H1 (cell line): Measurements from ENCODE around the gene MYH8. TPM values are rescaled to one million over a fixed set of nuclear protein-coding genes. Genes with fewer than 3 reads are reported as not detected.

Experiments
- CTCF ChIA-PET: fragments of 300-600 bp; sonication (Branson Sonifier 250); formaldehyde crosslinking; loops from one replicate; lab custom pipeline; 2021; ENCODE audit not compliant: partially characterized antibody; lab: Charles Lee
- POLR2A ChIA-PET: fragments of 300-600 bp; sonication (Branson Sonifier 250); formaldehyde crosslinking; loops from one replicate; lab custom pipeline; 2021; ENCODE audit warnings: inconsistent platforms; ENCODE audit not compliant: partially characterized antibody; lab: Charles Lee
- DNase-seq, 2 experiments: peaks; one replicate each; pipeline versions ENCODE4 v3.0.0 to v3.0.0-alpha.2; 2010 to 2022; ENCODE audit warnings: low spot score in 2 of 2, low read depth in 1 of 2, mixed read lengths in 1 of 2
- FAIRE-seq: peaks from 2 replicates; lab custom pipeline; 2011; peaks lifted over from hg19 to GRCh38; lab: Jason Lieb, UNC
- H2AFZ ChIP-seq: 2 replicates; pipeline ENCODE4 v1.8.1; 2012; ENCODE audit warnings: low read length, inconsistent platforms
- H2AK5ac ChIP-seq: 2 replicates; pipeline ENCODE4 v1.6.1; 2013; ENCODE audit warnings: low read depth, low read length
- H2BK120ac ChIP-seq: replicated peaks from 2 replicates; pipeline ENCODE3; 2013; ENCODE audit warnings: low read depth, low read length, inconsistent platforms
- H2BK12ac ChIP-seq: 2 replicates; pipeline ENCODE4 v1.6.1; 2013; ENCODE audit warnings: low read depth, low read length
- H2BK15ac ChIP-seq: 2 replicates; pipeline ENCODE4 v1.6.1; 2013; ENCODE audit warnings: low read length
- H2BK20ac ChIP-seq: 2 replicates; pipeline ENCODE4 v1.6.1; 2013; ENCODE audit warnings: low read length
- H2BK5ac ChIP-seq: 2 replicates; pipeline ENCODE4 v1.6.1; 2013; ENCODE audit warnings: low read depth, low read length
- H3K14ac ChIP-seq: 2 replicates; pipeline ENCODE4 v1.6.1; 2013; ENCODE audit warnings: inconsistent platforms; ENCODE audit not compliant: insufficient read length
- H3K18ac ChIP-seq: 2 replicates; pipeline ENCODE4 v1.6.1; 2013; ENCODE audit warnings: low read length; ENCODE audit errors: extremely low read depth
- H3K23ac ChIP-seq: 2 replicates; pipeline ENCODE4 v1.6.1; 2013; ENCODE audit warnings: inconsistent platforms; ENCODE audit not compliant: insufficient read length
- H3K23me2 ChIP-seq: 2 replicates; pipeline ENCODE4 v1.6.1; 2013; ENCODE audit warnings: low read depth, low read length
- H3K27ac ChIP-seq: 2 replicates; pipeline ENCODE4 v1.6.1; 2011; ENCODE audit warnings: low read depth, low read length, inconsistent platforms
- H3K27me3 ChIP-seq, 4 experiments: replicated peaks in 1 of 4; 1 replicate in 1 of 4; 2 replicates in 3 of 4; pipeline versions ENCODE4 v1.6.1 to v1.8.1; 2011 to 2013; ENCODE audit warnings: low read length in 3 of 4, mild to moderate bottlenecking in 3 of 4, inconsistent platforms in 2 of 4, mixed read lengths in 2 of 4, moderate library complexity in 1 of 4; ENCODE audit not compliant: control insufficient read depth in 3 of 4, insufficient read depth in 3 of 4; ENCODE audit errors: extremely low read depth in 1 of 4
- H3K36me3 ChIP-seq, 4 experiments: 2 replicates each; pipeline versions ENCODE4 v1.6.1 to v1.8.1; 2011 to 2013; ENCODE audit warnings: mild to moderate bottlenecking in 4 of 4, low read length in 3 of 4, moderate library complexity in 2 of 4, control low read depth in 1 of 4, inconsistent platforms in 1 of 4; ENCODE audit not compliant: insufficient read depth in 4 of 4, control insufficient read depth in 2 of 4
- H3K4ac ChIP-seq: replicated peaks from 2 replicates; pipeline ENCODE3; 2013; ENCODE audit warnings: low read length, low read depth, mixed read lengths, inconsistent platforms; ENCODE audit not compliant: insufficient read length
- H3K4me1 ChIP-seq, 4 experiments: replicated peaks in 1 of 4; 1 replicate in 1 of 4; 2 replicates in 3 of 4; pipeline versions ENCODE4 v1.6.1 to v1.8.1; 2011 to 2013; ENCODE audit warnings: low read length in 3 of 4, inconsistent platforms in 2 of 4, mixed read lengths in 1 of 4; ENCODE audit not compliant: insufficient read depth in 4 of 4, control insufficient read depth in 3 of 4
- H3K4me2 ChIP-seq, 2 experiments: 2 replicates each; pipeline versions ENCODE4 v1.6.1 to v1.8.1; 2011 to 2013; ENCODE audit warnings: low read depth in 2 of 2, low read length in 2 of 2, control low read depth in 1 of 2, inconsistent platforms in 1 of 2, mild to moderate bottlenecking in 1 of 2; ENCODE audit not compliant: insufficient read depth in 1 of 2
- H3K4me3 ChIP-seq, 4 experiments: fragments of 200-600, 300-600 bp in 1 of 4; sonication (generic), shearing (Covaris generic), sonication (Bioruptor Twin) in 1 of 4; 2 replicates each; pipeline versions ENCODE4 v1.5.1 to v1.8.1; 2011 to 2016; ENCODE audit warnings: low read length in 4 of 4, low read depth in 3 of 4, control low read depth in 2 of 4, inconsistent platforms in 2 of 4, mild to moderate bottlenecking in 2 of 4, mixed read lengths in 1 of 4, moderate library complexity in 1 of 4; ENCODE audit not compliant: insufficient read depth in 2 of 4; ENCODE audit errors: extremely low read depth in 1 of 4
- H3K56ac ChIP-seq: replicated peaks from 2 replicates; pipeline ENCODE3; 2013; ENCODE audit warnings: low read depth, mild to moderate bottlenecking, mixed read lengths, low read length, inconsistent platforms; ENCODE audit not compliant: insufficient read length
- H3K79me1 ChIP-seq: 2 replicates; pipeline ENCODE4 v1.6.1; 2013; ENCODE audit warnings: low read depth, low read length, control low read depth
- H3K79me2 ChIP-seq, 2 experiments: 2 replicates each; pipeline versions ENCODE4 v1.6.1 to v1.8.1; 2012 to 2013; ENCODE audit warnings: low read length in 2 of 2, mild to moderate bottlenecking in 2 of 2, inconsistent platforms in 1 of 2; ENCODE audit not compliant: insufficient read depth in 2 of 2, control insufficient read depth in 1 of 2
- H3K9ac ChIP-seq, 4 experiments: replicated peaks in 1 of 4; 1 replicate in 1 of 4; 2 replicates in 3 of 4; pipeline versions ENCODE4 v1.6.1 to v1.8.1; 2011 to 2013; ENCODE audit warnings: low read depth in 3 of 4, low read length in 3 of 4, control low read depth in 2 of 4, mild to moderate bottlenecking in 2 of 4, moderate library complexity in 2 of 4, inconsistent platforms in 1 of 4; ENCODE audit errors: extremely low read depth in 1 of 4
- H3K9me3 ChIP-seq, 2 experiments: 2 replicates each; pipeline versions ENCODE4 v1.6.1 to v1.8.1; 2012 to 2013; ENCODE audit warnings: mild to moderate bottlenecking in 2 of 2, moderate library complexity in 2 of 2, control low read depth in 1 of 2, inconsistent platforms in 1 of 2, low read depth in 1 of 2, low read length in 1 of 2, mixed read lengths in 1 of 2; ENCODE audit not compliant: insufficient read depth in 2 of 2
- H4K20me1 ChIP-seq, 2 experiments: replicated peaks in 1 of 2; 2 replicates each; pipeline versions ENCODE3 to v1.8.1; 2011 to 2013; ENCODE audit warnings: inconsistent platforms in 2 of 2, low read length in 2 of 2, mild to moderate bottlenecking in 1 of 2; ENCODE audit not compliant: insufficient read depth in 2 of 2, control insufficient read depth in 1 of 2
- H4K5ac ChIP-seq: 2 replicates; pipeline ENCODE4 v1.6.1; 2013; ENCODE audit warnings: low read length, low read depth, mixed read lengths, inconsistent platforms; ENCODE audit not compliant: insufficient read length
- H4K8ac ChIP-seq: 2 replicates; pipeline ENCODE4 v1.8.0; 2013; ENCODE audit warnings: mild to moderate bottlenecking, moderate library complexity, low read length, inconsistent platforms; ENCODE audit not compliant: insufficient read depth; ENCODE audit errors: extremely low read depth
- H4K91ac ChIP-seq: replicated peaks from 2 replicates; pipeline ENCODE3; 2013; ENCODE audit warnings: low read length, mixed read lengths, inconsistent platforms; ENCODE audit not compliant: insufficient read length
- EGR1 ChIP-seq: IDR thresholded peaks from 2 replicates; pipeline ENCODE4 v1.6.1; 2011; ENCODE audit warnings: low read depth, low read length, borderline replicate concordance
- HDAC6 ChIP-seq: IDR thresholded peaks from one replicate; pipeline ENCODE4 v1.7.1; 2012; ENCODE audit warnings: low read depth, mild to moderate bottlenecking, inconsistent platforms, low read length, moderate library complexity
- JUN ChIP-seq: IDR thresholded peaks from 2 replicates; pipeline ENCODE4 v1.6.1; 2011; ENCODE audit warnings: low read depth, mild to moderate bottlenecking, improper control_type of control experiment, low read length
- POLR2A ChIP-seq, 2 experiments: IDR thresholded peaks; 1 replicate in 1 of 2; 2 replicates in 1 of 2; pipeline ENCODE4 v1.6.1; 2011; ENCODE audit warnings: low read depth in 2 of 2, low read length in 2 of 2, mild to moderate bottlenecking in 2 of 2; ENCODE audit errors: control extremely low read depth in 1 of 2
- WGBS, 2 experiments: shearing (Covaris generic) in 1 of 2; methylation state at CpG; one replicate each; pipeline versions ENCODE4 v1.1.6 to v1.1.7; 2013 to 2015; ENCODE audit warnings: low lambda C conversion rate in 2 of 2, mixed read lengths in 2 of 2, inconsistent platforms in 1 of 2, low coverage in 1 of 2, missing lambda C conversion rate in 1 of 2; ENCODE audit not compliant: insufficient replicate concordance in 2 of 2, insufficient coverage in 1 of 2, insufficient read length in 1 of 2; ENCODE audit errors: extremely low coverage in 1 of 2, missing lambda C conversion rate in 1 of 2; 5-methylcytosine and 5-hydroxymethylcytosine counted together
- polyA plus RNA-seq, 7 experiments: library from polyadenylated mRNA; depleted of rRNA in 3 of 7; stranded (reverse) in 5 of 7; unstranded in 2 of 7; fragments of >200 nt in 5 of 7; fragments of 200-250 nt in 2 of 7; gene quantifications; 1 replicate in 5 of 7; 2 replicates in 1 of 7; 4 replicates in 1 of 7; pipeline versions ENCODE4 v1.2.1 to v1.2.3, GENCODE V29; 2011 to 2013; ENCODE audit warnings: missing spikeins in 2 of 7, mixed read lengths in 2 of 7
- total RNA-seq: library from RNA; stranded (reverse); fragmentation: NEBNext Ultra II Directional; extraction: Animal tissue kit (Norgen Biotek cat#: 25700); gene quantifications from 2 replicates; pipeline ENCODE4 v1.2.1, GENCODE V29; 2021

The MYH8 gene
- total and polyA plus RNA-seq, 2 of the 8 experiments (the other 6 are each of a cell fraction or from before 2014, with no cell fraction given) = not detected

DNA sequence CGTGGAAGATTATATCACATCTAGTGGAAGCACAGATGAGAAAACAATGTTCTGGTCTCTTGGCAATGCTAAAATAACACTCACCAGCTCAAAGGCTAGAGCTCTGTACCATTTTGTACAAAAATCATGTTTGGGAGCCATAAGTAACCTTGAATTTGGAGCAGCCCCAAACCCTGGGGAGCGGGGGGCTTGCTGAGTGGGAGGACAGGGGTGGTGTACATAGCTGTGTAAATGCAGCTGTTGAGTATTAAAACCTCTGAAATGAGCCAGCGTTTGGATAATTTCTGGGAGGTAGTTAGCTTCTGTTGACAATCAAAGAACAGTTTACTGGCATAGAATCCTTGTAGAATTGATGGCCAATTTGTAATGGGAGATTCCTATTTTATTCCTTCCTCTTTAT is 4.3 kb downstream of the MYH8 start:
- no peak overlapping the region for H2BK120ac ChIP-seq
- no peaks in the 10 kb centered on the region for H4K20me1 ChIP-seq
- H3K56ac ChIP-seq = no peak overlapping the region
- no peak overlapping the region for H4K8ac ChIP-seq
- ChIA-PET CTCF (interaction anchor here (0.6 to 1.7 kb wide), 7 partner anchors 17 to 212 kb away, joined by 3 to 6 read pairs (median 3); no protein-coding TSS in a partner anchor), POLR2A (no interaction called here)
- no peaks in the 10 kb centered on the region for H3K79me1 ChIP-seq
- no peak overlapping the region for H3K4me2 ChIP-seq
- H3K4ac ChIP-seq = no peak overlapping the region
- H3K23ac ChIP-seq = no peak overlapping the region
- H3K79me2 ChIP-seq = no peaks in the 10 kb centered on the region
- H2BK15ac ChIP-seq = no peak overlapping the region
- H2BK5ac ChIP-seq = no peak overlapping the region
- H4K5ac ChIP-seq = no peak overlapping the region
- peaks cover 0 to 5% (median 1%) of the 10 kb centered on the region in 4 experiments; a peak in 3 of 7 replicates for H3K4me1 ChIP-seq
- no peak overlapping the region for H2AK5ac ChIP-seq
- H3K14ac ChIP-seq = no peak overlapping the region
- H2BK20ac ChIP-seq = no peak overlapping the region
- WGBS, 2 experiments = 84% methylated on average over 3 of the region's 3 CpGs; no CpG with 5 or more reads in 1 of the 2 experiments
- no peak overlapping the region for H2BK12ac ChIP-seq
- H3K36me3 ChIP-seq = no peaks in the 10 kb centered on the region
- peak overlapping the region; percentile 42; the same call in 1 of the 2 replicates for H3K18ac ChIP-seq
- no peak overlapping the region for H4K91ac ChIP-seq
- H3K23me2 ChIP-seq = no peaks in the 10 kb centered on the region; the same call in 1 of the 2 replicates
- no peak overlapping the region for H3K9ac ChIP-seq
- FAIRE-seq (no peak), DNase-seq (no peak)
- H2AFZ ChIP-seq = peak overlapping the region; percentile 75; the same call in 1 of the 2 replicates
- no peak overlapping the region for H3K4me3 ChIP-seq
- no peak overlapping the region for H3K27ac ChIP-seq
- no peaks in the 10 kb centered on the region for H3K27me3 ChIP-seq
- TF ChIP-seq JUN = no peak
- TF ChIP-seq HDAC6 = no peak
- no peak for TF ChIP-seq POLR2A (IDR thresholded peaks at IDR 0.05; ENCODE audit: control extremely low read depth in 1 of 2, low read depth in 2 of 2, low read length in 2 of 2)
- no peak for TF ChIP-seq EGR1
- H3K9me3 ChIP-seq = no peaks in the 10 kb centered on the region
